GM23338 (cell line): ENCODE measurements around the gene ZYX. TPM values are rescaled to one million over a fixed set of nuclear protein-coding genes. Genes with fewer than 3 reads are reported as not detected.

ENCODE experiments used
- ATAC-seq: fragments of 200-7000 bp; cut with Tn5 transposase; 3 replicates; pipeline ENCODE4 v1.9.1; 2020
- DNase-seq: peaks from one replicate; pipeline ENCODE4 v3.0.0-alpha.2; 2015; ENCODE audit warnings: low spot score
- H2AFZ ChIP-seq: fragments of 200-600 bp; sonication (generic); 2 replicates; pipeline ENCODE4 v1.8.0; 2016; ENCODE audit warnings: antibody characterized with exemption, mild to moderate bottlenecking, moderate library complexity
- H3F3A ChIP-seq: fragments of 200-600 bp; sonication (generic); replicated peaks from 2 replicates; pipeline ENCODE4 v1.8.0; 2017; ENCODE audit warnings: antibody characterized with exemption, mixed run types, low read depth
- H3K27ac ChIP-seq: fragments of 200-600 bp; sonication (generic); 2 replicates; pipeline ENCODE4 v1.6.1; 2016; ENCODE audit warnings: low read depth
- H3K27me3 ChIP-seq: fragments of 200-600 bp; sonication (generic); 2 replicates; pipeline ENCODE4 v1.8.0; 2016; ENCODE audit warnings: mild to moderate bottlenecking, mixed run types, moderate library complexity; ENCODE audit not compliant: insufficient read depth
- H3K36me3 ChIP-seq: fragments of 200-600 bp; sonication (generic); 2 replicates; pipeline ENCODE4 v1.8.0; 2016; ENCODE audit warnings: mild to moderate bottlenecking; ENCODE audit not compliant: insufficient read depth
- H3K4me1 ChIP-seq: fragments of 200-600 bp; sonication (generic); 2 replicates; pipeline ENCODE4 v1.8.0; 2016; ENCODE audit warnings: mild to moderate bottlenecking, moderate library complexity; ENCODE audit not compliant: insufficient read depth
- H3K4me2 ChIP-seq: fragments of 200-600 bp; sonication (generic); 2 replicates; pipeline ENCODE4 v1.7.1; 2017; ENCODE audit warnings: mixed run types
- H3K4me3 ChIP-seq: fragments of 200-600 bp; sonication (generic); 2 replicates; pipeline ENCODE4 v1.6.1; 2016; ENCODE audit warnings: mixed run types
- H3K79me2 ChIP-seq: fragments of 200-600 bp; sonication (generic); replicated peaks from 2 replicates; pipeline ENCODE4 v1.8.0; 2017; ENCODE audit warnings: mild to moderate bottlenecking; ENCODE audit not compliant: insufficient read depth
- H3K9me2 ChIP-seq: fragments of 200-600 bp; sonication (generic); 2 replicates; pipeline ENCODE4 v1.8.0; 2017; ENCODE audit not compliant: insufficient read depth
- H4K20me1 ChIP-seq: fragments of 200-600 bp; sonication (generic); replicated peaks from 2 replicates; pipeline ENCODE4 v1.8.0; 2017; ENCODE audit warnings: mild to moderate bottlenecking; ENCODE audit not compliant: insufficient read depth
- H3K27ac Mint-ChIP-seq: 2 replicates; pipeline ENCODE4 v1.8.0; 2020; ENCODE audit warnings: inconsistent platforms, mild to moderate bottlenecking, moderate library complexity, mixed read lengths
- H3K27me3 Mint-ChIP-seq: 3 replicates; pipeline ENCODE4 v1.8.0; 2022; ENCODE audit warnings: low read depth, mild to moderate bottlenecking, moderate library complexity, mixed read lengths, inconsistent platforms; ENCODE audit not compliant: insufficient read depth, poor library complexity
- H3K36me3 Mint-ChIP-seq: 3 replicates; pipeline ENCODE4 v1.8.0; 2021; ENCODE audit warnings: low read depth, mild to moderate bottlenecking, inconsistent platforms, moderate library complexity, mixed read lengths
- H3K4me1 Mint-ChIP-seq: 3 replicates; pipeline ENCODE4 v1.8.0; 2020; ENCODE audit warnings: mild to moderate bottlenecking, inconsistent platforms, mixed read lengths
- H3K4me3 Mint-ChIP-seq: 3 replicates; pipeline ENCODE4 v1.8.0; 2021; ENCODE audit warnings: moderate library complexity, mild to moderate bottlenecking, inconsistent platforms, mixed read lengths
- H3K9me3 Mint-ChIP-seq: 3 replicates; pipeline ENCODE4 v1.8.0; 2020; ENCODE audit warnings: moderate library complexity, mild to moderate bottlenecking, inconsistent platforms, mixed read lengths
- CREB1 ChIP-seq: fragments of 250-450 bp; sonication (Bioruptor Pico); IDR thresholded peaks from 2 replicates; pipeline ENCODE4 v1.5.0; 2020; ENCODE audit warnings: low read depth, mild to moderate bottlenecking, moderate library complexity
- CTCF ChIP-seq, 2 experiments: fragments of 200-600 bp in 1 of 2; sonication (generic) in 1 of 2; conservative IDR thresholded peaks; 2 replicates each; pipeline versions ENCODE4 v1.5.1 to v1.6.1; 2016 to 2017; ENCODE audit warnings: antibody characterized with exemption in 2 of 2, low read depth in 2 of 2, mild to moderate bottlenecking in 2 of 2, moderate library complexity in 1 of 2
- ETS1 ChIP-seq: IDR thresholded peaks from 2 replicates; pipeline ENCODE4 v1.6.1; 2016; ENCODE audit warnings: antibody characterized with exemption
- EZH2 ChIP-seq: fragments of 200-600 bp; sonication (generic); IDR thresholded peaks from one replicate; pipeline ENCODE4 v1.8.0; 2017; ENCODE audit warnings: antibody characterized with exemption, mild to moderate bottlenecking, low read depth; ENCODE audit not compliant: unreplicated experiment
- EZH2phosphoT487 ChIP-seq: fragments of 200-600 bp; sonication (generic); IDR thresholded peaks from one replicate; pipeline ENCODE4 v1.8.1; 2018; ENCODE audit warnings: antibody characterized with exemption; ENCODE audit not compliant: unreplicated experiment
- JUNB ChIP-seq: IDR thresholded peaks from one replicate; pipeline ENCODE4 v1.6.1; 2016; ENCODE audit warnings: antibody characterized with exemption; ENCODE audit not compliant: unreplicated experiment
- NANOG ChIP-seq: IDR thresholded peaks from 2 replicates; pipeline ENCODE4 v1.6.1; 2016; ENCODE audit warnings: antibody characterized with exemption, borderline replicate concordance
- POLR2AphosphoS5 ChIP-seq: IDR thresholded peaks from 2 replicates; pipeline ENCODE4 v1.6.1; 2016; ENCODE audit warnings: antibody characterized with exemption, low read depth
- REST ChIP-seq: IDR thresholded peaks from one replicate; pipeline ENCODE4 v1.6.1; 2018; ENCODE audit warnings: antibody characterized with exemption; ENCODE audit not compliant: unreplicated experiment
- STAT1 ChIP-seq: IDR thresholded peaks from one replicate; pipeline ENCODE4 v1.6.1; 2016; ENCODE audit warnings: antibody characterized with exemption; ENCODE audit not compliant: unreplicated experiment
- ZNF114 ChIP-seq: fragments of 250-450 bp; sonication (Bioruptor Pico); IDR thresholded peaks from 2 replicates; pipeline ENCODE4 v1.5.0; 2020; ENCODE audit warnings: mild to moderate bottlenecking, moderate library complexity
- ZNF331 ChIP-seq: fragments of 250-450 bp; sonication (Bioruptor Pico); IDR thresholded peaks from 2 replicates; pipeline ENCODE4 v1.5.0; 2020; ENCODE audit warnings: low read depth, mild to moderate bottlenecking, moderate library complexity
- polyA plus RNA-seq: library from polyadenylated mRNA; unstranded; fragments of >200 nt; fragmentation: Nextera tagmentation; extraction: Ambion mirVana; gene quantifications from 2 replicates; pipeline ENCODE4 v1.2.1, GENCODE V29; 2016
- total RNA-seq: library from RNA; depleted of rRNA; stranded (reverse); fragments of >200 nt; shearing (Covaris generic); gene quantifications from 2 replicates; pipeline ENCODE4 v1.2.3, GENCODE V29; 2014
- TF ChIP-seq, protein P1 (sequence below): fragments of 250-450 bp; sonication (Bioruptor Pico); IDR thresholded peaks from 2 replicates; pipeline ENCODE4 v1.5.0; 2020; ENCODE audit warnings: mild to moderate bottlenecking, moderate library complexity

Gene ZYX
- total and polyA plus RNA-seq, 2 experiments from 2014 or later, result 111 to 141 TPM

GRCh38 chr7:143376396-143376795, 4.7 kb upstream of the ZYX start:
- peaks cover 47% of the 10 kb centered on the region for H3K4me1 Mint-ChIP-seq
- H3K79me2 ChIP-seq, result peaks cover 9% of the 10 kb centered on the region

More at GRCh38 chr7:143376396-143376795, 4.7 kb upstream of the ZYX start:
- ATAC-seq (no peak), DNase-seq (no peak)
- Mint-ChIP-seq H3K27me3 (peaks cover 6% of the 10 kb centered on the region), H3K9me3 (no peaks in the 10 kb centered on the region; the same call in 2 of the 3 replicates), H3K27ac (no peak overlapping the region; the same call in 1 of the 2 replicates), H3K36me3 (peaks cover 11% of the 10 kb centered on the region; the same call in 2 of the 3 replicates), H3K4me3 (no peak overlapping the region)
- H3K27ac ChIP-seq, result no peak overlapping the region
- H3K4me1 ChIP-seq, result peaks cover 39% of the 10 kb centered on the region
- no peaks in the 10 kb centered on the region for H3K27me3 ChIP-seq
- H3F3A ChIP-seq, result 0 out of 2 replicates have a peak, but pooled peaks cover 3% of the 10 kb centered on the region
- no peaks in the 10 kb centered on the region for H3K36me3 ChIP-seq
- H2AFZ ChIP-seq, result no peak overlapping the region
- H4K20me1 ChIP-seq, result no peaks in the 10 kb centered on the region
- no peak for TF ChIP-seq POLR2AphosphoS5
- TF ChIP-seq CTCF (conservative IDR thresholded peaks at IDR 0.05; ENCODE audit: low read depth in 2 of 2), result no peak
- no peak for TF ChIP-seq STAT1
- TF ChIP-seq, protein P1, sequence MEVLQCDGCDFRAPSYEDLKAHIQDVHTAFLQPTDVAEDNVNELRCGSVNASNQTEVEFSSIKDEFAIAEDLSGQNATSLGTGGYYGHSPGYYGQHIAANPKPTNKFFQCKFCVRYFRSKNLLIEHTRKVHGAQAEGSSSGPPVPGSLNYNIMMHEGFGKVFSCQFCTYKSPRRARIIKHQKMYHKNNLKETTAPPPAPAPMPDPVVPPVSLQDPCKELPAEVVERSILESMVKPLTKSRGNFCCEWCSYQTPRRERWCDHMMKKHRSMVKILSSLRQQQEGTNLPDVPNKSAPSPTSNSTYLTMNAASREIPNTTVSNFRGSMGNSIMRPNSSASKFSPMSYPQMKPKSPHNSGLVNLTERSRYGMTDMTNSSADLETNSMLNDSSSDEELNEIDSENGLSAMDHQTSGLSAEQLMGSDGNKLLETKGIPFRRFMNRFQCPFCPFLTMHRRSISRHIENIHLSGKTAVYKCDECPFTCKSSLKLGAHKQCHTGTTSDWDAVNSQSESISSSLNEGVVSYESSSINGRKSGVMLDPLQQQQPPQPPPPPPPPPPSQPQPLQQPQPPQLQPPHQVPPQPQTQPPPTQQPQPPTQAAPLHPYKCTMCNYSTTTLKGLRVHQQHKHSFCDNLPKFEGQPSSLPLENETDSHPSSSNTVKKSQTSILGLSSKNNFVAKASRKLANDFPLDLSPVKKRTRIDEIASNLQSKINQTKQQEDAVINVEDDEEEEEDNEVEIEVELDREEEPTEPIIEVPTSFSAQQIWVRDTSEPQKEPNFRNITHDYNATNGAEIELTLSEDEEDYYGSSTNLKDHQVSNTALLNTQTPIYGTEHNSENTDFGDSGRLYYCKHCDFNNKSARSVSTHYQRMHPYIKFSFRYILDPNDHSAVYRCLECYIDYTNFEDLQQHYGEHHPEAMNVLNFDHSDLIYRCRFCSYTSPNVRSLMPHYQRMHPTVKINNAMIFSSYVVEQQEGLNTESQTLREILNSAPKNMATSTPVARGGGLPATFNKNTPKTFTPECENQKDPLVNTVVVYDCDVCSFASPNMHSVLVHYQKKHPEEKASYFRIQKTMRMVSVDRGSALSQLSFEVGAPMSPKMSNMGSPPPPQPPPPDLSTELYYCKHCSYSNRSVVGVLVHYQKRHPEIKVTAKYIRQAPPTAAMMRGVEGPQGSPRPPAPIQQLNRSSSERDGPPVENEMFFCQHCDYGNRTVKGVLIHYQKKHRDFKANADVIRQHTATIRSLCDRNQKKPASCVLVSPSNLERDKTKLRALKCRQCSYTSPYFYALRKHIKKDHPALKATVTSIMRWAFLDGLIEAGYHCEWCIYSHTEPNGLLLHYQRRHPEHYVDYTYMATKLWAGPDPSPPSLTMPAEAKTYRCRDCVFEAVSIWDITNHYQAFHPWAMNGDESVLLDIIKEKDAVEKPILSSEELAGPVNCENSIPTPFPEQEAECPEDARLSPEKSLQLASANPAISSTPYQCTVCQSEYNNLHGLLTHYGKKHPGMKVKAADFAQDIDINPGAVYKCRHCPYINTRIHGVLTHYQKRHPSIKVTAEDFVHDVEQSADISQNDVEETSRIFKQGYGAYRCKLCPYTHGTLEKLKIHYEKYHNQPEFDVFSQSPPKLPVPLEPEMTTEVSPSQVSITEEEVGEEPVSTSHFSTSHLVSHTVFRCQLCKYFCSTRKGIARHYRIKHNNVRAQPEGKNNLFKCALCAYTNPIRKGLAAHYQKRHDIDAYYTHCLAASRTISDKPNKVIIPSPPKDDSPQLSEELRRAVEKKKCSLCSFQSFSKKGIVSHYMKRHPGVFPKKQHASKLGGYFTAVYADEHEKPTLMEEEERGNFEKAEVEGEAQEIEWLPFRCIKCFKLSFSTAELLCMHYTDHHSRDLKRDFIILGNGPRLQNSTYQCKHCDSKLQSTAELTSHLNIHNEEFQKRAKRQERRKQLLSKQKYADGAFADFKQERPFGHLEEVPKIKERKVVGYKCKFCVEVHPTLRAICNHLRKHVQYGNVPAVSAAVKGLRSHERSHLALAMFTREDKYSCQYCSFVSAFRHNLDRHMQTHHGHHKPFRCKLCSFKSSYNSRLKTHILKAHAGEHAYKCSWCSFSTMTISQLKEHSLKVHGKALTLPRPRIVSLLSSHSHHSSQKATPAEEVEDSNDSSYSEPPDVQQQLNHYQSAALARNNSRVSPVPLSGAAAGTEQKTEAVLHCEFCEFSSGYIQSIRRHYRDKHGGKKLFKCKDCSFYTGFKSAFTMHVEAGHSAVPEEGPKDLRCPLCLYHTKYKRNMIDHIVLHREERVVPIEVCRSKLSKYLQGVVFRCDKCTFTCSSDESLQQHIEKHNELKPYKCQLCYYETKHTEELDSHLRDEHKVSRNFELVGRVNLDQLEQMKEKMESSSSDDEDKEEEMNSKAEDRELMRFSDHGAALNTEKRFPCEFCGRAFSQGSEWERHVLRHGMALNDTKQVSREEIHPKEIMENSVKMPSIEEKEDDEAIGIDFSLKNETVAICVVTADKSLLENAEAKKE (CRISPR knock-in tag), result no peak
- TF ChIP-seq ZNF331, result no peak
- no peak for TF ChIP-seq ETS1
- TF ChIP-seq CREB1, result no peak
- TF ChIP-seq REST, result no peak
- TF ChIP-seq EZH2phosphoT487, result no peak
- no peak for TF ChIP-seq ZNF114
- TF ChIP-seq JUNB, result no peak
- no peak for TF ChIP-seq EZH2
- no peak for TF ChIP-seq NANOG
- peaks cover 6% of the 10 kb centered on the region; the same call in 1 of the 2 replicates for H3K9me2 ChIP-seq
- H3K4me3 ChIP-seq, result no peak overlapping the region
- H3K4me2 ChIP-seq, result no peak overlapping the region
